T-helper 2 cell (primary cell): Measurements from ENCODE around the gene CALML3.

Experiments
- DNase-seq, 5 experiments: peaks; one replicate each; pipeline versions ENCODE4 v3.0.0 to v3.0.0-alpha.2; 2012 to 2022

CALML3 gene

DNA sequence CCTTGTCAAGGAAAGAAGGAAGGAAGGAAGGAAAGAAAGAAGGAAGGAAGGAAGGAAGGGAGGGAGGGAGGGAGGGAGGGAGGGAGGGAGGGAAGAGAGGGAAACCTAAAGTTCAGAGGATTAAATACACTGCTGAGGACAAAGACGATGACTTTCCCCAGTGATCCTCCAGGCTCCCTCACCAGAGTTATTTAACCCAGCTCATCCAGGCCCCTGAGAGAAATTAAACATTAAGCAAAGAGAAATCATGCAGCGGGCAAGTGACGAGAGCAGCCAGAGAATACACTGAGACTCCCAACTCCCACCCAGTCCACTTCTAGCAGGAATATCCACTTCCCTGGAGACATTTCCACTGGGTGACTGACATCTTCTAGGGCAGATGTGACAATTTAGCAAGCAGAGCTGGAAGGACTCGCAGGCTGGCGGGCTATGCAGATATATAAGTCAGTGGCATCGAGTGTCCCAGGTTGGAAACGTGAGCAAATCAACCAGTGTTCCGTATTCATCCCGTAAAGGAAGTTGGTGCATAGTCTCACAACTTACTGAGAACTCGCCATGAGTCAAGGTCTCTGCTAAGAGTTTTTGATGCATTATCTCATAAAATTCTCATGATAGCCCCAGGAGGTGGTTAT, 48.7 kb downstream of the CALML3 start:
- no peak for DNase-seq

DNA sequence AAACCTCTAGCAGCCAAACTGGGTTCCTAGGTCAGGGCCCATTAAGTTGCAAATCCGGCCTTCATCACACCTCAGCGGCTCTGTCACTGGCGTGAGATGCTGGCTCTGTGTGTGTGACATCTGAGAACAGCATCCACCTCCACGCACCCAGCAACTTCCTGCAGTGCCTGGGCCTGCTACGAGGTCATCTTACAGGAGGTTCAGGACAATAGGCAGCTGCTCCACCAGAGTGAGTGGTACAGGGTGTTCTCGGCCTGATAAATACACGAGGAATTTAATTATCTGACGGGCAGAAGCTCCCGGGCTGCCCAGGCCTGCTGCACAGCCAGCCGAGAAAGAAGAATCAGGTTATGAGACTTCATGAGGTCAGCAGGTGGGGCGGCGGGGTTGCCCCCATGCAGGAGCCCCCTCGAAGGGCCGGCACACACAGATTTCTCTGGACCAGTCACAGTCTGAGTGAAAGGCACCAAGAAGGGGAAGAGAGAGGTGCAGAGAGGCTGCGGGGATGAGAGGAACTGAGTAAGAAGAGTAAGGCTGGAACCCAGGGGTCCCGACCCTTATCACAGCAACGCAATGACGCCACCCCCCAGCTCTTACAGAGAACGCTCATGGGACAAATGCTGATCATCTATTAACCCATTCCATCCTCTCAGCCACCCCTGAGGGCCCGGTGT, 49.3 kb downstream of the CALML3 start:
- DNase-seq, result no peak

DNA sequence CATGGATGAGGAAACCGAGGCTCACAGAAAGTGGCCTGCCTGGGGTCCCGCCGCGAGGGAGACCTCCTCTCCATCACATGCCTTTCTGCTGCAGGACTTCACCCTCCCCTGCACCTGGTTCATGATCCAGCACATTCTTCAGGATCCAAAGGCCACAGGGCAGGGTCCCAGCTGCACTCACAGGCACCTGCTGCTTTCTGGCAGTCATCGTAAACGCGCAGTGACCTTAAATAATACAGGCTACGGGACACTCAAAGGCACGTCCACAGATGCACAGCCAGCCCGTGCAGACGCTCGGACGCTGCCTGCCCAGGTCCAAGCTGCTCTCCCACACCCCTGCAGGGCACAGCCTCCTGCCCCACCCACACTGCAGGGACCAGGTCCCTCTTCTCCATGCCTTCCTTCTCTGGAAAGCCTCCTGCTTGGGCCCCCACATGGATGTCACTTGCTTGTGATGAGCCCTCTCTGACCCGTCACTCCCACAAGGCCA, 49.9 kb downstream of the CALML3 start:
- DNase-seq, result no peak

DNA sequence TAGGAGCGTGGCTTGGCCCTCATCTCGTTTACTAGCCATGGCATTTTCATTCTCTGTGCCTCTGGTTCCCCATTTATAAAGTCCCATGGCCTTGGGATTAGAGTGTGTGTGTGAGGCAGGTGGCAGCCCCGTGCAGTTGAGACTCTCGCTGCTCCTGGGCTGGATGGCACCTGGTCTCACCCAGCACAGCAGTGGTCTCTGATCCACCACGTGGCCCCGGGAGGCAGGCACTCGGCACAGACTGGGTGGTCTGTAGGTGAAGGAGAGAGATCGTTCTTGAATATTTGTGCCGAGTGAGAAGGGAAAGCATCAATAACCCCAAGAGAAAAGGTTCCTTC, 50.4 kb downstream of the CALML3 start:
- no peak for DNase-seq

DNA sequence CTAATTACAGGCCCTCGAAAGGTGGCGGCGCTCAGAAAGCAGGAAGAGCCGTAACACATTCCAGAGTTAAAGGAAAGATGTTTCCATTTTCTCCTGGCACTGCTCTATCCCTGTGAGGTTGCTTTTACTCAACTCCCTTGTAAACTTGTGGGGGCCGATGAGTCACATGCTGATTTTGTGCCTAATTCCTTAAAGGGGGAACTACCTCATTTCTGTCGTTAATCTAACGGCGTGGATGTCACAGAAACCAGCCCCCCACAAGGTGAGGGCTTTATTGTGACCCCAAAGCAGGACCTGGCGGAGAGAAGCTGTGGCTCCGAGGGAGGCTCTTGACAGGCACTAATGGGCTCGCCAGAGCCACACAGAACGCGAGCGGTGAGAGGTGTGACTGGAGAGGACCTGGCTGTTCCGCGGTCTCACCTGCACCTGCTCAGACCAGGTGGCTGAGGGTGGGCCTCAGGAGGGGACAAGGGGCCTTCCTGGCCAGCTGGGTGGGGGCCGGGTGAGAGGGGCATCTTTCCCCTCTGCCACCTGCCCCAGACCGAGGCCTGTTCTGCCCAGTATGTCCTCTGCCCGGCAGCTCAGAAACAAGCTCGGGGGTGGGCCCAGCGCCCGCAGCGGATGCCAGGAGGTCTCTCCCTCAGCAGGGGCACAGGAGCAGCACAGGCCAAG, 50.9 kb downstream of the CALML3 start:
- DNase-seq, result no peak

DNA sequence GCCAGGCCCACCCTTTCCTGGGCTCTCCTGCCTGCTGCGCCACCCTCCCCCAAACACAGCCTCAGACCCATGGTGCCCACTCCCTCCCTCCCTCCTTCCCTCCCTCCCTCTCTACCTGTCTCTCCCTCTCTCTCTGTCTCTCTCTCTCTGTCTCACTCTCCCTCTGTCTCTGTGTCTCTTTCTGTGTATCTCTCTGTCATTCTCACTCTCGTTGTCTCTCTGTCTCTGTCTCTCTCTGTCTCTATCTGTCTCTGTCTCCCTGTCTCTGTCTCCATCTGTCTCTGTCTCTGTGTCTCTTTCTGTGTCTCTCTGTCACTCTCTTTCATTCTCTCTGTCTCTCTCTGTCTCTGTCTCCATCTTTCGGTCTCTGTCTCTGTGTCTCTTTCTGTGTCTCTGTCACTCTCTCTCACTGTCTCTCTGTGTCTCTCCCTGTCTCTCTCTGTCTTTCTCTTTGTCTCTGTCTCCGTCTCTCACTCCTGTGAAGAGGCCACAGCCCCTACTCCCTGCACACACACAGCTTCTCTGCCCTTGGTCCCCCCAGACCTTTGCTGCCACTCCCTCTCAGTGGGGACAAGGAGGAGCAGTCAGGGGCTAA, 51.5 kb downstream of the CALML3 start:
- no peak for DNase-seq
